M059J (cell line): Measurements from ENCODE around the gene CA7. TPM values are rescaled to one million over a fixed set of nuclear protein-coding genes. Genes with fewer than 3 reads are reported as not detected.
A peak's percentile ranks its signal among the peaks of the same experiment; 100 is the strongest.
"Not testable (repeated sequence)": the region's sequence is repeated elsewhere in the genome, so short reads cannot be mapped to it uniquely, and the experiment has no call there.

Experiments used
- DNase-seq: peaks from one replicate; pipeline ENCODE4 v3.0.0-alpha.2; 2012; ENCODE audit warnings: low read depth
- total RNA-seq: library from RNA; depleted of rRNA; stranded (reverse); fragments of >200 nt; shearing (Covaris generic); gene quantifications from 2 replicates; pipeline ENCODE4 v1.2.3, GENCODE V29; 2014; rRNA removed

The CA7 gene
- total RNA-seq, 1 experiment from 2014 or later, result not detected

GRCh38 chr16:66896682-66897081 is 52.5 kb downstream of the CA7 start:
- DNase-seq, result not testable (repeated sequence)

- DNase-seq, result peak; percentile 77
Observed at GRCh38 chr16:66898207-66898606, 54.0 kb downstream of the CA7 start.

- DNase-seq, result no peak
Observed at GRCh38 chr16:66898933-66899309, 54.7 kb downstream of the CA7 start.

- DNase-seq, result peak; percentile 69
Observed at GRCh38 chr16:66899310-66899944, 55.2 kb downstream of the CA7 start.

- peak; percentile 94 for DNase-seq
Observed at GRCh38 chr16:66899945-66900710, 55.9 kb downstream of the CA7 start.

- DNase-seq, result no peak
Observed at GRCh38 chr16:66900721-66901441, 56.7 kb downstream of the CA7 start.

GRCh38 chr16:66901626-66902025 is 57.4 kb downstream of the CA7 start:
- no peak for DNase-seq

GRCh38 chr16:66902648-66903543 is 58.7 kb downstream of the CA7 start:
- DNase-seq, result no peak

Other genes with a start within 250 kb of the CA7 start
- gene CMTM3, start 239.7 kb upstream of the CA7 start, total RNA-seq, result 28.9 and 33.6 TPM in 2 replicates
- gene CMTM4, start 147.7 kb upstream of the CA7 start, total RNA-seq, result 15.2 and 18.4 TPM in 2 replicates
- 79.5 and 92.4 TPM in 2 replicates for gene DYNC1LI2, start 92.8 kb upstream of the CA7 start, total RNA-seq
- not detected in 2 replicates for gene TERB1, start 42.8 kb upstream of the CA7 start, total RNA-seq
- gene NAE1, start 13.4 kb upstream of the CA7 start, total RNA-seq, result 91.2 and 127 TPM in 2 replicates
- 4.2 and 15.1 TPM in 2 replicates for gene PDP2, start 36.1 kb downstream of the CA7 start, total RNA-seq
- not detected in 2 replicates for gene CDH16, start 74.5 kb downstream of the CA7 start, total RNA-seq
- 3.2 and 9.4 TPM in 2 replicates for gene RRAD, start 81.1 kb downstream of the CA7 start, total RNA-seq
- 183 and 280 TPM in 2 replicates for gene CIAO2B, start 90.0 kb downstream of the CA7 start, total RNA-seq
- gene CES2, start 91.1 kb downstream of the CA7 start, total RNA-seq, result 15.9 and 26.6 TPM in 2 replicates
- gene CES3, start 116.9 kb downstream of the CA7 start, total RNA-seq, result 0.44 and 1.0 TPM in 2 replicates
- not detected in 2 replicates for gene CES4A, start 144.2 kb downstream of the CA7 start, total RNA-seq
- gene CBFB, start 184.7 kb downstream of the CA7 start, total RNA-seq, result 86.5 and 111 TPM in 2 replicates